Neural cell (in vitro differentiated cells): ENCODE measurements around the gene ZRANB3. TPM values are rescaled to one million over a fixed set of nuclear protein-coding genes. Genes with fewer than 3 reads are reported as not detected.

Experiments used
- H2AFZ ChIP-seq: fragments of 200-600, 300-800 bp; sonication (generic), shearing (Covaris generic); 2 replicates; pipeline ENCODE4 v1.6.0; 2014; ENCODE audit warnings: low read depth, mild to moderate bottlenecking, antibody characterized with exemption, low read length, moderate library complexity
- H3F3A ChIP-seq: fragments of 200-600 bp; shearing (Covaris generic); 2 replicates; pipeline ENCODE4 v1.6.1; 2016; ENCODE audit warnings: mild to moderate bottlenecking, moderate library complexity, mixed read lengths, antibody characterized with exemption, low read length; ENCODE audit not compliant: insufficient read depth, poor library complexity, severe bottlenecking
- H3K27ac ChIP-seq: fragments of 200-600, 300-800 bp; sonication (generic), shearing (Covaris generic); 2 replicates; pipeline ENCODE4 v1.5.1; 2014; ENCODE audit warnings: mild to moderate bottlenecking, low read length, moderate library complexity
- H3K27me3 ChIP-seq: fragments of 300-800, 200-600 bp; sonication (generic), shearing (Covaris generic); 2 replicates; pipeline ENCODE4 v1.6.0; 2014; ENCODE audit warnings: mild to moderate bottlenecking, low read depth, low read length, moderate library complexity; ENCODE audit not compliant: insufficient read depth
- H3K36me3 ChIP-seq: fragments of 300-800, 200-600 bp; sonication (generic), shearing (Covaris generic); 2 replicates; pipeline ENCODE4 v1.5.1; 2014; ENCODE audit warnings: mild to moderate bottlenecking, antibody characterized with exemption, low read length, moderate library complexity; ENCODE audit not compliant: insufficient read depth
- H3K4me2 ChIP-seq: fragments of 300-800, 200-600 bp; sonication (generic), shearing (Covaris generic); 2 replicates; pipeline ENCODE4 v1.6.0; 2014; ENCODE audit warnings: mild to moderate bottlenecking, low read length
- H3K4me3 ChIP-seq: fragments of 300-800, 200-600 bp; sonication (generic), shearing (Covaris generic); 2 replicates; pipeline ENCODE4 v1.5.1; 2014; ENCODE audit warnings: mild to moderate bottlenecking, low read length, moderate library complexity
- H3K79me2 ChIP-seq: fragments of 200-600 bp; shearing (Covaris generic); replicated peaks from 2 replicates; pipeline ENCODE4 v1.6.0; 2014; ENCODE audit warnings: mild to moderate bottlenecking, low read length, moderate library complexity; ENCODE audit not compliant: insufficient read depth
- H3K9ac ChIP-seq: fragments of 300-800, 200-600 bp; sonication (generic), shearing (Covaris generic); 2 replicates; pipeline ENCODE4 v1.6.1; 2016; ENCODE audit warnings: mild to moderate bottlenecking, low read length, mixed read lengths
- H3K9me2 ChIP-seq: fragments of 200-600 bp; shearing (Covaris generic); 2 replicates; pipeline ENCODE4 v1.6.1; 2016; ENCODE audit warnings: mild to moderate bottlenecking, low read length, mixed read lengths; ENCODE audit not compliant: insufficient read depth
- H3K9me3 ChIP-seq: fragments of 200-600, 300-800 bp; sonication (generic), shearing (Covaris generic); 2 replicates; pipeline ENCODE4 v1.6.1; 2016; ENCODE audit warnings: mild to moderate bottlenecking, mixed run types, low read length, moderate library complexity, mixed read lengths
- H4K20me1 ChIP-seq: fragments of 200-600 bp; shearing (Covaris generic); 2 replicates; pipeline ENCODE4 v1.6.1; 2016; ENCODE audit warnings: mild to moderate bottlenecking, mixed run types; ENCODE audit not compliant: insufficient read depth
- EZH2 ChIP-seq: fragments of 200-600, 300-800 bp; shearing (Covaris generic), sonication (generic); IDR thresholded peaks from 2 replicates; pipeline ENCODE4 v1.6.1; 2014; ENCODE audit warnings: antibody characterized with exemption, low read length, borderline replicate concordance, mild to moderate bottlenecking; ENCODE audit not compliant: insufficient read depth, poor library complexity, severe bottlenecking
- RAD21 ChIP-seq: fragments of 450-650 bp; conservative IDR thresholded peaks from 2 replicates; pipeline ENCODE4 v1.6.1; 2014; ENCODE audit warnings: antibody characterized with exemption, mild to moderate bottlenecking, moderate library complexity
- SMC3 ChIP-seq: fragments of 450-650 bp; conservative IDR thresholded peaks from 2 replicates; pipeline ENCODE4 v1.6.1; 2014; ENCODE audit warnings: antibody characterized with exemption, mild to moderate bottlenecking, moderate library complexity; ENCODE audit not compliant: poor library complexity
- TAF1 ChIP-seq: IDR thresholded peaks from 2 replicates; pipeline ENCODE4 v1.6.1; 2012; ENCODE audit warnings: low read depth
- polyA plus RNA-seq: library from polyadenylated mRNA; depleted of rRNA; stranded (reverse); fragments of >200 nt; gene quantifications from 2 replicates; pipeline ENCODE4 v1.2.3, GENCODE V29; 2014
- TF ChIP-seq, protein P1 (sequence below): IDR thresholded peaks from 2 replicates; pipeline ENCODE4 v1.6.1; 2012; ENCODE audit warnings: borderline replicate concordance

The ZRANB3 gene
- polyA plus RNA-seq, 1 donor from 2014 or later: 3.5 TPM

DNA sequence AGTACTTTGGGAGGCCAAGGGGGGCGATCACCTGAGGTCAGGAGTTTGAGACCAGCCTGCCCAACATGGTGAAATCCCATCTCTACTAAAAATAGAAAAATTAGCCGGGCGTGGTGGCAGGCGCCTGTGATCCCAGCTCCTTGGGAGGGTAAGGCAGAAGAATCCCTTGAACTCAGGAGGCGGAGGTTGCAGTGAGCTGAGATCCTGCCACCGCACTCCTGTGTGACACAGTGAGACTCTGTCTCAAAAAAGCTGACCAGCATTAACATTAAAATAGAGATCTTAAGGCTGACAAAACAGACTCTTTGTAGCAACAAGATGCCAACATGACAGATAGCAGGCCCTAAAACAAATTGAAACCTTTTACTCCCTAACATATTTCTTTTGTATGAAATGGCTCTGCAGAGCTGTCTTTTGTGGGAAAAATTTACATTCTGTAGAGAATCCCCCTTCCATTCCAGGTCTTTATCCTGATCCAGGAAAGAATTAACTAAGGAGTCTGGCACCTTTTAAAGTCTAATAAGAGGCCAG, 265.0 kb downstream of the ZRANB3 start:
- Histone ChIP-seq H4K20me1 (no peaks in the 10 kb centered on the region), H3F3A (no peaks in the 10 kb centered on the region), H3K36me3 (no peaks in the 10 kb centered on the region), H3K4me2 (no peak overlapping the region), H3K27ac (no peak overlapping the region), H3K9me3 (no peaks in the 10 kb centered on the region), H3K27me3 (no peaks in the 10 kb centered on the region), H3K9me2 (no peaks in the 10 kb centered on the region), H2AFZ (no peak overlapping the region), H3K9ac (no peak overlapping the region), H3K79me2 (no peaks in the 10 kb centered on the region), H3K4me3 (no peak overlapping the region)
- TF ChIP-seq, protein P1, sequence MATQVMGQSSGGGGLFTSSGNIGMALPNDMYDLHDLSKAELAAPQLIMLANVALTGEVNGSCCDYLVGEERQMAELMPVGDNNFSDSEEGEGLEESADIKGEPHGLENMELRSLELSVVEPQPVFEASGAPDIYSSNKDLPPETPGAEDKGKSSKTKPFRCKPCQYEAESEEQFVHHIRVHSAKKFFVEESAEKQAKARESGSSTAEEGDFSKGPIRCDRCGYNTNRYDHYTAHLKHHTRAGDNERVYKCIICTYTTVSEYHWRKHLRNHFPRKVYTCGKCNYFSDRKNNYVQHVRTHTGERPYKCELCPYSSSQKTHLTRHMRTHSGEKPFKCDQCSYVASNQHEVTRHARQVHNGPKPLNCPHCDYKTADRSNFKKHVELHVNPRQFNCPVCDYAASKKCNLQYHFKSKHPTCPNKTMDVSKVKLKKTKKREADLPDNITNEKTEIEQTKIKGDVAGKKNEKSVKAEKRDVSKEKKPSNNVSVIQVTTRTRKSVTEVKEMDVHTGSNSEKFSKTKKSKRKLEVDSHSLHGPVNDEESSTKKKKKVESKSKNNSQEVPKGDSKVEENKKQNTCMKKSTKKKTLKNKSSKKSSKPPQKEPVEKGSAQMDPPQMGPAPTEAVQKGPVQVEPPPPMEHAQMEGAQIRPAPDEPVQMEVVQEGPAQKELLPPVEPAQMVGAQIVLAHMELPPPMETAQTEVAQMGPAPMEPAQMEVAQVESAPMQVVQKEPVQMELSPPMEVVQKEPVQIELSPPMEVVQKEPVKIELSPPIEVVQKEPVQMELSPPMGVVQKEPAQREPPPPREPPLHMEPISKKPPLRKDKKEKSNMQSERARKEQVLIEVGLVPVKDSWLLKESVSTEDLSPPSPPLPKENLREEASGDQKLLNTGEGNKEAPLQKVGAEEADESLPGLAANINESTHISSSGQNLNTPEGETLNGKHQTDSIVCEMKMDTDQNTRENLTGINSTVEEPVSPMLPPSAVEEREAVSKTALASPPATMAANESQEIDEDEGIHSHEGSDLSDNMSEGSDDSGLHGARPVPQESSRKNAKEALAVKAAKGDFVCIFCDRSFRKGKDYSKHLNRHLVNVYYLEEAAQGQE: no peak
- no peak for TF ChIP-seq SMC3

DNA sequence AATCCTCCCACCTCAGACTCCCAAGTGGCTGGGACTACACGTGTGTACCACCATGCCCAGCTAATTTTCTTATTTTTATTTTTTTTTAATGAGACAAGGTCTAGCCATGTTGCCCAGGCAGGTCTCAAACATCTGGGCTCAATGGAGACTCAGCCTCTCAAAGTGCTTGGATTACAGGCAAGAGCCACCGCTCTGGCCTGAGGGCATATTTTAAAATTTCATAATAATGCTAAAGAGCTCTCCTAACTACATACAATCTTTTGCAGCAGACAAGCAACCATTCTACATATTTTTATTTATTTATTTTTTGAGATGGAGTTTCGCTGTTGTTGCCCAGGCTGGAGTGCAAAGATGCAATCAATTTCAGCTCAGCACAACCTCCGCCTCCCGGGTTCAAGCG, 271.9 kb downstream of the ZRANB3 start:
- Histone ChIP-seq H2AFZ (no peak overlapping the region), H3K9me3 (no peaks in the 10 kb centered on the region), H3K79me2 (no peaks in the 10 kb centered on the region), H3K4me2 (no peak overlapping the region), H3K4me3 (no peak overlapping the region), H3K27ac (no peak overlapping the region), H4K20me1 (no peaks in the 10 kb centered on the region), H3F3A (no peaks in the 10 kb centered on the region), H3K9ac (no peak overlapping the region), H3K9me2 (no peaks in the 10 kb centered on the region), H3K36me3 (no peaks in the 10 kb centered on the region), H3K27me3 (no peaks in the 10 kb centered on the region)
- TF ChIP-seq TAF1 (no peak), EZH2 (no peak)

DNA sequence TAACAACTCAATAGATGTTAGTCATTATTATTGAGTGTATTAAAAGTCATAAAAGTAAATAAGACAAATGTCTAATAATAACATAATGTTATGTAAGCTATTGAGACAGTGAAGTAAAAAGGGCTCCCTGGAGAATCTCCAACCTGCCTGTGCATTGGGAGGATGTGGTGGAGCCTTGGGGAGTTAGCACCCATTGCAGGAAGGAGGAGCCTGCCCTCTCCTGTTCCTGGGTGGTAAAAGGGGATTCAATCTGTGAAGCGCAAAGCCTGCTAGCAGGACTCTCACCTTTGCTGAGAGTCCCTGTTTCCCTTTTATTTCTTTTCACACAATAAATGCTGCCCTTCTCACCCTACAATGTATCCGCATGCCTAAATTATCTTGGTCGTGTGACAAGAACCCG, 272.8 kb downstream of the ZRANB3 start:
- Histone ChIP-seq H3K9me2 (no peaks in the 10 kb centered on the region), H4K20me1 (no peaks in the 10 kb centered on the region), H3F3A (no peaks in the 10 kb centered on the region), H3K36me3 (no peaks in the 10 kb centered on the region), H3K4me2 (no peak overlapping the region), H2AFZ (no peak overlapping the region), H3K4me3 (no peak overlapping the region), H3K27me3 (no peaks in the 10 kb centered on the region), H3K9ac (no peak overlapping the region), H3K9me3 (no peaks in the 10 kb centered on the region), H3K27ac (no peak overlapping the region), H3K79me2 (no peaks in the 10 kb centered on the region)
- TF ChIP-seq, protein P1: no peak
- TF ChIP-seq RAD21: no peak
